Fibroblast of lung (primary cell): Measurements from ENCODE around the gene EPG5. TPM values are rescaled to one million over a fixed set of nuclear protein-coding genes. Genes with fewer than 3 reads are reported as not detected.

Experiments
- DNase-seq, 2 donors: peaks; one replicate each; pipeline versions ENCODE4 v3.0.0 to v3.0.0-alpha.2; 2010; ENCODE audit warnings: low read depth in 2 of 2
- H2AFZ ChIP-seq: 2 replicates; pipeline ENCODE4 v1.5.1; 2012; ENCODE audit warnings: low read length, control low read depth, inconsistent platforms
- H3K27ac ChIP-seq: 2 replicates; pipeline ENCODE4 v1.5.1; 2011; ENCODE audit warnings: low read length, control low read depth; ENCODE audit not compliant: insufficient read depth
- H3K27me3 ChIP-seq: 2 replicates; pipeline ENCODE4 v1.5.1; 2011; ENCODE audit warnings: mild to moderate bottlenecking, low read length; ENCODE audit not compliant: control insufficient read depth, insufficient read depth
- H3K36me3 ChIP-seq: 2 replicates; pipeline ENCODE4 v1.5.1; 2011; ENCODE audit warnings: low read length; ENCODE audit not compliant: control insufficient read depth, insufficient read depth
- H3K4me1 ChIP-seq: 2 replicates; pipeline ENCODE4 v1.5.1; 2011; ENCODE audit warnings: low read length; ENCODE audit not compliant: control insufficient read depth, insufficient read depth; ENCODE audit errors: extremely low read depth
- H3K4me2 ChIP-seq: 2 replicates; pipeline ENCODE4 v1.5.1; 2011; ENCODE audit warnings: low read length, control low read depth; ENCODE audit not compliant: insufficient read depth; ENCODE audit errors: extremely low read depth
- H3K4me3 ChIP-seq, 4 experiments: fragments of 200-600 bp in 1 of 4; sonication (generic) in 1 of 4; replicated peaks in 1 of 4; 2 replicates each; pipeline ENCODE4 v1.5.1; 2011 to 2016; ENCODE audit warnings: low read length in 4 of 4, low read depth in 3 of 4, mild to moderate bottlenecking in 3 of 4, control low read depth in 2 of 4, inconsistent platforms in 1 of 4, mixed read lengths in 1 of 4; ENCODE audit not compliant: insufficient read depth in 1 of 4; ENCODE audit errors: control extremely low read depth in 1 of 4
- H3K79me2 ChIP-seq: 2 replicates; pipeline ENCODE4 v1.5.1; 2012; ENCODE audit warnings: mild to moderate bottlenecking, low read length, inconsistent platforms; ENCODE audit not compliant: control insufficient read depth, insufficient read depth
- H3K9ac ChIP-seq: 2 replicates; pipeline ENCODE4 v1.5.1; 2011; ENCODE audit warnings: mild to moderate bottlenecking, low read length, control low read depth; ENCODE audit not compliant: insufficient read depth
- H3K9me3 ChIP-seq: 2 replicates; pipeline ENCODE4 v1.5.1; 2012; ENCODE audit warnings: low read depth, low read length; ENCODE audit not compliant: control insufficient read depth, insufficient read depth
- H4K20me1 ChIP-seq: 2 replicates; pipeline ENCODE4 v1.5.1; 2011; ENCODE audit warnings: low read length; ENCODE audit not compliant: control insufficient read depth, insufficient read depth; ENCODE audit errors: extremely low read depth
- EZH2 ChIP-seq: IDR thresholded peaks from 2 replicates; pipeline ENCODE4 v1.5.1; 2012; ENCODE audit warnings: low read length, control low read depth, mild to moderate bottlenecking; ENCODE audit errors: missing control alignments
- polyA plus RNA-seq, 2 donors: library from polyadenylated mRNA; depleted of rRNA in 1 of 2; stranded (reverse) in 1 of 2; unstranded in 1 of 2; fragments of >200 nt; gene quantifications; 2 replicates each; pipeline ENCODE4 v1.2.1, GENCODE V29; 2011 to 2012; ENCODE audit warnings: missing spikeins in 1 of 2
- total RNA-seq: library from RNA; depleted of rRNA; stranded (reverse); fragments of >200 nt; gene quantifications from 2 replicates; pipeline ENCODE4 v1.2.1, GENCODE V29; 2014
- TF ChIP-seq, protein P1 (sequence below), 2 donors: IDR thresholded peaks in 1 of 2; conservative IDR thresholded peaks in 1 of 2; 1 replicate in 1 of 2; 2 replicates in 1 of 2; pipeline ENCODE4 v1.5.1; 2011 to 2012; ENCODE audit warnings: low read length in 2 of 2, control low read depth in 1 of 2, inconsistent platforms in 1 of 2, low read depth in 1 of 2, mild to moderate bottlenecking in 1 of 2

The EPG5 gene
- total and polyA plus RNA-seq, 2 donors (not counting 1 experiment from before 2014, with no cell fraction given): 60.0 to 87.4 TPM

DNA sequence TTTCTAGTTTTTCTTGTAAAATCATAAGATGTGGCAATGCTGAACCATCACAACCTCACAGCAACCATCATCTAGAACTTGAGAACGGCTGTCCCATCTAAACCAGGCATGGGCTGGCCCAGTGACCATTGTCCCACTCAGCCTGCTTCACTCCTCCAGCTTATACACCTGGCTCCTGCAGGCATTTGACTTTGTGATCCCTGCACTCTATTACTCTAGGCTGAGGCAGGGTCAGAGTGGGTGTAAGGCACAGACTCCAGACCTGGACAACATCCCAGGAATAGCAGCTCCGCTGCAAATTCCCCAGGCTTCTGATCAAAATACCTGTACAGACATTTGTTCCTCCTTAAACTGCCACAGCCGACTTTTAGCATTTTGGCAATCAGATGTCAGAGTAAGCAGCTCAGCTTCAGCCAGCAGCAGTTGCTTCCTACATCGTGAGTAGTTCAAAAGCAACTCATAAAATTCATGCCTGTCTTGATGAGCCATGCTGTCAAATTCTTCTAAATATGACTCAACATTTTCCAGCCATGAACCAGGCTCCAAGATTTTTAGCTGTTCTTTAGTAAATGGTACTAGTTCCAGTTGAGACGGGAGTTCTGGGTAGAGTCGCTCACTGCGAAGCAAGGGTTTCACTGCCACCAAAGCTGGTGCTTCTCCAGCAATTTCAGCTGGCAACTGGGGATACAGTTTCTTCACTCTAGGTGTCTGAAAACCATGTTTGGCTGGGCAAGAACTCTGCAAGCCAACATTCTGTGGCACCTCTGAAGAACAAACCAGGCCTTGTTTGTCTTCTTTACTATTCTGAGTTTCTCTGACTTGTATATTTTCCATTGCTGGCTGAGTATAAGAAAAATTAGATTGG, 12.8 kb downstream of the EPG5 start:
- no peak overlapping the region for H3K9ac ChIP-seq
- no peaks in the 10 kb centered on the region for H3K9me3 ChIP-seq
- no peak overlapping the region for H2AFZ ChIP-seq
- peaks cover 50% of the 10 kb centered on the region for H3K79me2 ChIP-seq
- peak; percentile 87 to 96 for DNase-seq
- peaks cover 9% of the 10 kb centered on the region for H3K36me3 ChIP-seq
- TF ChIP-seq EZH2: no peak
- TF ChIP-seq, protein P1, sequence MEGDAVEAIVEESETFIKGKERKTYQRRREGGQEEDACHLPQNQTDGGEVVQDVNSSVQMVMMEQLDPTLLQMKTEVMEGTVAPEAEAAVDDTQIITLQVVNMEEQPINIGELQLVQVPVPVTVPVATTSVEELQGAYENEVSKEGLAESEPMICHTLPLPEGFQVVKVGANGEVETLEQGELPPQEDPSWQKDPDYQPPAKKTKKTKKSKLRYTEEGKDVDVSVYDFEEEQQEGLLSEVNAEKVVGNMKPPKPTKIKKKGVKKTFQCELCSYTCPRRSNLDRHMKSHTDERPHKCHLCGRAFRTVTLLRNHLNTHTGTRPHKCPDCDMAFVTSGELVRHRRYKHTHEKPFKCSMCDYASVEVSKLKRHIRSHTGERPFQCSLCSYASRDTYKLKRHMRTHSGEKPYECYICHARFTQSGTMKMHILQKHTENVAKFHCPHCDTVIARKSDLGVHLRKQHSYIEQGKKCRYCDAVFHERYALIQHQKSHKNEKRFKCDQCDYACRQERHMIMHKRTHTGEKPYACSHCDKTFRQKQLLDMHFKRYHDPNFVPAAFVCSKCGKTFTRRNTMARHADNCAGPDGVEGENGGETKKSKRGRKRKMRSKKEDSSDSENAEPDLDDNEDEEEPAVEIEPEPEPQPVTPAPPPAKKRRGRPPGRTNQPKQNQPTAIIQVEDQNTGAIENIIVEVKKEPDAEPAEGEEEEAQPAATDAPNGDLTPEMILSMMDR (conservative IDR thresholded peaks at IDR 0.05 in 1 of 2, IDR thresholded peaks at IDR 0.05 in 1 of 2; ENCODE audit: low read depth in 1 of 2, low read length in 2 of 2): no peak
- no peaks in the 10 kb centered on the region for H4K20me1 ChIP-seq
- H3K4me3 ChIP-seq: peak overlapping the region in 1 of 4 experiments; percentile 2
- H3K4me2 ChIP-seq: peak overlapping the region; percentile 60
- H3K4me1 ChIP-seq: peaks cover 51% of the 10 kb centered on the region
- peak overlapping the region; percentile 89 for H3K27ac ChIP-seq
- H3K27me3 ChIP-seq: no peaks in the 10 kb centered on the region

GRCh38 chr18:45951016-45951714, 16.0 kb downstream of the EPG5 start:
- H4K20me1 ChIP-seq: no peaks in the 10 kb centered on the region
- peak overlapping the region; percentile 57 for H3K27ac ChIP-seq
- no peaks in the 10 kb centered on the region for H3K27me3 ChIP-seq
- H2AFZ ChIP-seq: no peak overlapping the region
- no peaks in the 10 kb centered on the region for H3K9me3 ChIP-seq
- peak; percentile 84 to 90 for DNase-seq
- H3K4me3 ChIP-seq: no peak overlapping the region
- H3K79me2 ChIP-seq: peaks cover 32% of the 10 kb centered on the region
- no peak overlapping the region for H3K9ac ChIP-seq
- H3K36me3 ChIP-seq: peaks cover 16% of the 10 kb centered on the region
- H3K4me1 ChIP-seq: peaks cover 34% of the 10 kb centered on the region
- peak overlapping the region; percentile 3 for H3K4me2 ChIP-seq
- TF ChIP-seq EZH2: no peak
- TF ChIP-seq, protein P1 (conservative IDR thresholded peaks at IDR 0.05 in 1 of 2, IDR thresholded peaks at IDR 0.05 in 1 of 2; ENCODE audit: low read depth in 1 of 2, low read length in 2 of 2): no peak

- H3K79me2 ChIP-seq: peaks cover 8% of the 10 kb centered on the region
- no peaks in the 10 kb centered on the region for H3K27me3 ChIP-seq
- no peaks in the 10 kb centered on the region for H3K9me3 ChIP-seq
- H3K36me3 ChIP-seq: peaks cover 13% of the 10 kb centered on the region
- H3K4me1 ChIP-seq: peaks cover 3% of the 10 kb centered on the region
- H3K9ac ChIP-seq: no peak overlapping the region
- H2AFZ ChIP-seq: no peak overlapping the region
- no peaks in the 10 kb centered on the region for H4K20me1 ChIP-seq
- no peak overlapping the region for H3K27ac ChIP-seq
- no peak for DNase-seq
- H3K4me2 ChIP-seq: no peak overlapping the region
- no peak for TF ChIP-seq EZH2
- TF ChIP-seq, protein P1 (conservative IDR thresholded peaks at IDR 0.05 in 1 of 2, IDR thresholded peaks at IDR 0.05 in 1 of 2; ENCODE audit: low read depth in 1 of 2, low read length in 2 of 2): no peak
- no peak overlapping the region for H3K4me3 ChIP-seq
Observed at GRCh38 chr18:45945669-45946068, 21.5 kb downstream of the EPG5 start.
